Fibroblast of lung (primary cell): ENCODE measurements around the gene OR6S1.

Experiments
- EZH2 ChIP-seq: IDR thresholded peaks from 2 replicates; pipeline ENCODE4 v1.5.1; 2012; ENCODE audit warnings: low read length, control low read depth, mild to moderate bottlenecking; ENCODE audit errors: missing control alignments
- TF ChIP-seq, protein P1 (sequence below), 2 donors: IDR thresholded peaks in 1 of 2; conservative IDR thresholded peaks in 1 of 2; 1 replicate in 1 of 2; 2 replicates in 1 of 2; pipeline ENCODE4 v1.5.1; 2011 to 2012; ENCODE audit warnings: low read length in 2 of 2, control low read depth in 1 of 2, inconsistent platforms in 1 of 2, low read depth in 1 of 2, mild to moderate bottlenecking in 1 of 2

DNA sequence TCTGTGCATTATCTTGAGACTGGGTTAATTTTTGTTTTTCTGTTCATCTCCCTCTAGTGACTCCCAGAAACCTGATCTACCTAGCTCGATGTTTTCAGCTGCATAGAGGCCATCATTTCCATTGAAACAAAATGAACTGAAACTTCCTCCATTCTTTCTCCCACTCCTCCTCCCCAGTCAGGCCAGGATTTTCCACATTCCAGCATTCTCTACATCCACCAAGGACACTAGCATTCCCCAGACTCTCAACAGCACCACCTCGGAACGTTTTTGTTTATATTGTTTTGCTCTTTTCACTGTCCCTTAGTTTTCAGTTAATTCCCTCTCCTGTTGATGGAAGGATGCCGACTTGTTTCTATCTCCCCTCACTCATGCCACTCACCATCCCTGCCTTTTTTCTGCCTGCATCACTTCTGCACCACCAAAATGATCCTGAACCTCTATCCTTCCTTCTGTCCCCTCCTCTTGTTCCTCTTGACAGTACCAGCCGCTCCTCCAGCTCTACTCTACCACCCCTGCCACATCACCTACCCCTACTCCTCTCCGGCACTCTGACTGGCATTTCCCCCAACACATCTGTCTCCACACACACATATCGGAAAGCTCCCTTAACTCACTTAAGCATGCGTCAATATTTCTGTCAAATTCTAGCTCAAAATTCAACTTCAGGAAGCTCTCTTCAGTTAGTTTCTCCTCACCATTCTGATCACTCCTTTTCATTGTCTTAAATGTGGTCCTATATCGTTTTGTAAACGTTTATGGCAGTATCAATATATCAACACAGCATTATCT, 13.2 kb downstream of the OR6S1 start:
- TF ChIP-seq, protein P1, sequence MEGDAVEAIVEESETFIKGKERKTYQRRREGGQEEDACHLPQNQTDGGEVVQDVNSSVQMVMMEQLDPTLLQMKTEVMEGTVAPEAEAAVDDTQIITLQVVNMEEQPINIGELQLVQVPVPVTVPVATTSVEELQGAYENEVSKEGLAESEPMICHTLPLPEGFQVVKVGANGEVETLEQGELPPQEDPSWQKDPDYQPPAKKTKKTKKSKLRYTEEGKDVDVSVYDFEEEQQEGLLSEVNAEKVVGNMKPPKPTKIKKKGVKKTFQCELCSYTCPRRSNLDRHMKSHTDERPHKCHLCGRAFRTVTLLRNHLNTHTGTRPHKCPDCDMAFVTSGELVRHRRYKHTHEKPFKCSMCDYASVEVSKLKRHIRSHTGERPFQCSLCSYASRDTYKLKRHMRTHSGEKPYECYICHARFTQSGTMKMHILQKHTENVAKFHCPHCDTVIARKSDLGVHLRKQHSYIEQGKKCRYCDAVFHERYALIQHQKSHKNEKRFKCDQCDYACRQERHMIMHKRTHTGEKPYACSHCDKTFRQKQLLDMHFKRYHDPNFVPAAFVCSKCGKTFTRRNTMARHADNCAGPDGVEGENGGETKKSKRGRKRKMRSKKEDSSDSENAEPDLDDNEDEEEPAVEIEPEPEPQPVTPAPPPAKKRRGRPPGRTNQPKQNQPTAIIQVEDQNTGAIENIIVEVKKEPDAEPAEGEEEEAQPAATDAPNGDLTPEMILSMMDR (conservative IDR thresholded peaks at IDR 0.05 in 1 of 2, IDR thresholded peaks at IDR 0.05 in 1 of 2; ENCODE audit: low read depth in 1 of 2, low read length in 2 of 2), result no peak
- no peak for TF ChIP-seq EZH2
